ENCODE data around the gene DESI2.

Gene DESI2

GRCh38 chr1:244652623-244653438, at the start of gene DESI2:
TSS of gene DESI2 (plus strand) at chr1:244653126. CDS start at chr1:244653314, 188 bp downstream.
- peak; percentile 94 to 99 for DNase-seq (ENCODE audit: low read depth in 1 of 2, low spot score in 1 of 2)
- in situ Hi-C loops (cut with HindIII; ENCODE audit: low pct_unique_long_range_greater_than_20kb, low sequenced_read_pairs) = no loop called here
- TF ChIP-seq JUND (IDR thresholded peaks at IDR 0.05; ENCODE audit: low read depth) = no peak

- in situ Hi-C loops (cut with HindIII; ENCODE audit: low pct_unique_long_range_greater_than_20kb, low sequenced_read_pairs) = no loop called here
- TF ChIP-seq JUND (IDR thresholded peaks at IDR 0.05; ENCODE audit: low read depth) = no peak
- DNase-seq (ENCODE audit: low read depth in 1 of 2, low spot score in 1 of 2) = peak in 1 of 2 experiments; percentile 48
These were observed 49.4 kb upstream of the DESI2 start for GRCh38 chr1:244603498-244603897.

GRCh38 chr1:244605835-244606370, 47.0 kb upstream of the DESI2 start:
- no peak for DNase-seq (ENCODE audit: low read depth in 1 of 2, low spot score in 1 of 2)
- TF ChIP-seq JUND (IDR thresholded peaks at IDR 0.05; ENCODE audit: low read depth) = no peak
- in situ Hi-C loops (cut with HindIII; ENCODE audit: low pct_unique_long_range_greater_than_20kb, low sequenced_read_pairs) = no loop called here

- in situ Hi-C loops (cut with HindIII; ENCODE audit: low pct_unique_long_range_greater_than_20kb, low sequenced_read_pairs) = no loop called here
- TF ChIP-seq JUND (IDR thresholded peaks at IDR 0.05; ENCODE audit: low read depth) = no peak
- no peak for DNase-seq (ENCODE audit: low read depth in 1 of 2, low spot score in 1 of 2)
These were observed 38.7 kb upstream of the DESI2 start for GRCh38 chr1:244614113-244614836.

GRCh38 chr1:244614879-244615278, 38.0 kb upstream of the DESI2 start:
- in situ Hi-C loops (cut with HindIII; ENCODE audit: low pct_unique_long_range_greater_than_20kb, low sequenced_read_pairs) = no loop called here
- no peak for TF ChIP-seq JUND (IDR thresholded peaks at IDR 0.05; ENCODE audit: low read depth)
- DNase-seq (ENCODE audit: low read depth in 1 of 2, low spot score in 1 of 2) = no peak

GRCh38 chr1:244615301-244615700, 37.6 kb upstream of the DESI2 start:
- TF ChIP-seq JUND (IDR thresholded peaks at IDR 0.05; ENCODE audit: low read depth) = no peak
- DNase-seq (ENCODE audit: low read depth in 1 of 2, low spot score in 1 of 2) = no peak
- in situ Hi-C loops (cut with HindIII; ENCODE audit: low pct_unique_long_range_greater_than_20kb, low sequenced_read_pairs) = no loop called here

- TF ChIP-seq JUND (IDR thresholded peaks at IDR 0.05; ENCODE audit: low read depth) = no peak
- in situ Hi-C loops (cut with HindIII; ENCODE audit: low pct_unique_long_range_greater_than_20kb, low sequenced_read_pairs) = no loop called here
- DNase-seq (ENCODE audit: low read depth in 1 of 2, low spot score in 1 of 2) = no peak
These were observed 26.2 kb upstream of the DESI2 start for GRCh38 chr1:244626709-244627108.

GRCh38 chr1:244628789-244629188, 24.1 kb upstream of the DESI2 start:
- in situ Hi-C loops (cut with HindIII; ENCODE audit: low pct_unique_long_range_greater_than_20kb, low sequenced_read_pairs) = no loop called here
- DNase-seq (ENCODE audit: low read depth in 1 of 2, low spot score in 1 of 2) = no peak
- no peak for TF ChIP-seq JUND (IDR thresholded peaks at IDR 0.05; ENCODE audit: low read depth)

- no peak for TF ChIP-seq JUND (IDR thresholded peaks at IDR 0.05; ENCODE audit: low read depth)
- in situ Hi-C loops (cut with HindIII; ENCODE audit: low pct_unique_long_range_greater_than_20kb, low sequenced_read_pairs) = no loop called here
These were observed 19.8 kb upstream of the DESI2 start for GRCh38 chr1:244633140-244633539.

GRCh38 chr1:244634546-244634945, 18.4 kb upstream of the DESI2 start:
- peak in 1 of 2 experiments; percentile 39 for DNase-seq (ENCODE audit: low read depth in 1 of 2, low spot score in 1 of 2)
- no peak for TF ChIP-seq JUND (IDR thresholded peaks at IDR 0.05; ENCODE audit: low read depth)
- in situ Hi-C loops (cut with HindIII; ENCODE audit: low pct_unique_long_range_greater_than_20kb, low sequenced_read_pairs) = no loop called here

More at GRCh38 chr1:244633140-244633539, 19.8 kb upstream of the DESI2 start:
- DNase-seq (ENCODE audit: low read depth in 1 of 2, low spot score in 1 of 2) = no peak

- in situ Hi-C loops (cut with HindIII; ENCODE audit: low pct_unique_long_range_greater_than_20kb, low sequenced_read_pairs) = no loop called here
- no peak for TF ChIP-seq JUND (IDR thresholded peaks at IDR 0.05; ENCODE audit: low read depth)
- no peak for DNase-seq (ENCODE audit: low read depth in 1 of 2, low spot score in 1 of 2)
These were observed 16.3 kb upstream of the DESI2 start for GRCh38 chr1:244636488-244637259.

- DNase-seq (ENCODE audit: low read depth in 1 of 2, low spot score in 1 of 2) = no peak
- in situ Hi-C loops (cut with HindIII; ENCODE audit: low pct_unique_long_range_greater_than_20kb, low sequenced_read_pairs) = no loop called here
- no peak for TF ChIP-seq JUND (IDR thresholded peaks at IDR 0.05; ENCODE audit: low read depth)
These were observed 13.4 kb upstream of the DESI2 start for GRCh38 chr1:244639561-244639960.
